PC-3 (cell line): ENCODE measurements around the gene PCDH15.

Experiments
- EZH2 ChIP-seq: fragments of 300-600 bp; sonication (generic); IDR thresholded peaks from one replicate; pipeline ENCODE4 v1.6.1; 2017; ENCODE audit warnings: antibody characterized with exemption, mild to moderate bottlenecking, low read length; ENCODE audit not compliant: unreplicated experiment
- EZH2phosphoT487 ChIP-seq: fragments of 300-600 bp; sonication (generic); IDR thresholded peaks from 2 replicates; pipeline ENCODE4 v1.6.1; 2018; ENCODE audit warnings: mild to moderate bottlenecking, antibody characterized with exemption, low read length, borderline replicate concordance
- TF ChIP-seq, protein P1 (sequence below): fragments of 300-600 bp; sonication (generic); conservative IDR thresholded peaks from 2 replicates; pipeline ENCODE4 v1.5.1; 2017; ENCODE audit warnings: antibody characterized with exemption, low read depth, mild to moderate bottlenecking, low read length

DNA sequence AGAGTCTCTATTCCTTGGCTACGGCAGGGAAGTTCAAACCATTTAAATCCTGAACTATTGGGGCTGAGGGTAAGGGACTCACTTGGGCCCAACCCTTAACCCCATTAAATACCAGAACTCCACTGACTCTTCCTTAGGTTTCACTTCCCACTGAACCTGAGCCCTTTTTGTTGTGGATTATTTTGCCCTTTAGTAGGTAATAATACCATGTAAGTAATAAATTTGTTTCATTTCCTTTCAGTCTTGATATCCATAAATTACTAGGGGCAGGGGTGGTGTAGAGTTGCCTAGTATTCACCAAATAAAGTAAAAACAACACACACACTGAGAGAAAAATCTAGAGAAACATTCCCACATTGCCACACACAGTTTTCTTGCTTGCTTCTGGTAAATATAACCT, 352.0 kb downstream of the PCDH15 start:
- TF ChIP-seq, protein P1, sequence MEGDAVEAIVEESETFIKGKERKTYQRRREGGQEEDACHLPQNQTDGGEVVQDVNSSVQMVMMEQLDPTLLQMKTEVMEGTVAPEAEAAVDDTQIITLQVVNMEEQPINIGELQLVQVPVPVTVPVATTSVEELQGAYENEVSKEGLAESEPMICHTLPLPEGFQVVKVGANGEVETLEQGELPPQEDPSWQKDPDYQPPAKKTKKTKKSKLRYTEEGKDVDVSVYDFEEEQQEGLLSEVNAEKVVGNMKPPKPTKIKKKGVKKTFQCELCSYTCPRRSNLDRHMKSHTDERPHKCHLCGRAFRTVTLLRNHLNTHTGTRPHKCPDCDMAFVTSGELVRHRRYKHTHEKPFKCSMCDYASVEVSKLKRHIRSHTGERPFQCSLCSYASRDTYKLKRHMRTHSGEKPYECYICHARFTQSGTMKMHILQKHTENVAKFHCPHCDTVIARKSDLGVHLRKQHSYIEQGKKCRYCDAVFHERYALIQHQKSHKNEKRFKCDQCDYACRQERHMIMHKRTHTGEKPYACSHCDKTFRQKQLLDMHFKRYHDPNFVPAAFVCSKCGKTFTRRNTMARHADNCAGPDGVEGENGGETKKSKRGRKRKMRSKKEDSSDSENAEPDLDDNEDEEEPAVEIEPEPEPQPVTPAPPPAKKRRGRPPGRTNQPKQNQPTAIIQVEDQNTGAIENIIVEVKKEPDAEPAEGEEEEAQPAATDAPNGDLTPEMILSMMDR: no peak
- TF ChIP-seq EZH2 (no peak), EZH2phosphoT487 (no peak)
